NB4 (cell line): Measurements from ENCODE around the gene RARB.

Source experiments
- MYC ChIP-seq: IDR thresholded peaks from 2 replicates; pipeline ENCODE4 v1.6.1; 2011; ENCODE audit warnings: low read depth, low read length
- POLR2A ChIP-seq: IDR thresholded peaks from 2 replicates; pipeline ENCODE4 v1.6.1; 2011; ENCODE audit warnings: mild to moderate bottlenecking; ENCODE audit not compliant: insufficient read length; ENCODE audit errors: extremely low read depth
- TF ChIP-seq, protein P1 (sequence below): IDR thresholded peaks from one replicate; pipeline ENCODE4 v1.5.1; 2012; ENCODE audit warnings: low read depth, low read length
- TF ChIP-seq, protein P2 (sequence below): IDR thresholded peaks from 2 replicates; pipeline ENCODE4 v1.6.1; 2011; ENCODE audit warnings: low read depth, low read length

- TF ChIP-seq, protein P1, sequence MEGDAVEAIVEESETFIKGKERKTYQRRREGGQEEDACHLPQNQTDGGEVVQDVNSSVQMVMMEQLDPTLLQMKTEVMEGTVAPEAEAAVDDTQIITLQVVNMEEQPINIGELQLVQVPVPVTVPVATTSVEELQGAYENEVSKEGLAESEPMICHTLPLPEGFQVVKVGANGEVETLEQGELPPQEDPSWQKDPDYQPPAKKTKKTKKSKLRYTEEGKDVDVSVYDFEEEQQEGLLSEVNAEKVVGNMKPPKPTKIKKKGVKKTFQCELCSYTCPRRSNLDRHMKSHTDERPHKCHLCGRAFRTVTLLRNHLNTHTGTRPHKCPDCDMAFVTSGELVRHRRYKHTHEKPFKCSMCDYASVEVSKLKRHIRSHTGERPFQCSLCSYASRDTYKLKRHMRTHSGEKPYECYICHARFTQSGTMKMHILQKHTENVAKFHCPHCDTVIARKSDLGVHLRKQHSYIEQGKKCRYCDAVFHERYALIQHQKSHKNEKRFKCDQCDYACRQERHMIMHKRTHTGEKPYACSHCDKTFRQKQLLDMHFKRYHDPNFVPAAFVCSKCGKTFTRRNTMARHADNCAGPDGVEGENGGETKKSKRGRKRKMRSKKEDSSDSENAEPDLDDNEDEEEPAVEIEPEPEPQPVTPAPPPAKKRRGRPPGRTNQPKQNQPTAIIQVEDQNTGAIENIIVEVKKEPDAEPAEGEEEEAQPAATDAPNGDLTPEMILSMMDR, result no peak
- no peak for TF ChIP-seq POLR2A
- TF ChIP-seq, protein P2, sequence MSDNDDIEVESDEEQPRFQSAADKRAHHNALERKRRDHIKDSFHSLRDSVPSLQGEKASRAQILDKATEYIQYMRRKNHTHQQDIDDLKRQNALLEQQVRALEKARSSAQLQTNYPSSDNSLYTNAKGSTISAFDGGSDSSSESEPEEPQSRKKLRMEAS, result no peak
- TF ChIP-seq MYC, result no peak
Measured at GRCh38 chr3:25566358-25566920, 138.4 kb downstream of the RARB start.
